Neuronal stem cell (in vitro differentiated cells): ENCODE results near the gene ABCB9.
"Not testable (repeated sequence)": the region's sequence is repeated elsewhere in the genome, so short reads cannot be mapped to it uniquely, and the experiment has no call there.

ENCODE experiments used
- DNase-seq: peaks from one replicate; pipeline ENCODE4 v3.0.0-alpha.2; 2013; ENCODE audit warnings: low spot score
- H2AFZ ChIP-seq: one replicate; pipeline ENCODE4 v1.6.1; 2013; ENCODE audit warnings: mild to moderate bottlenecking, low read length, inconsistent platforms
- H2AK5ac ChIP-seq: 2 replicates; pipeline ENCODE4 v1.6.1; 2013; ENCODE audit warnings: low read depth, mild to moderate bottlenecking, inconsistent platforms, low read length, moderate library complexity, mixed read lengths
- H2BK120ac ChIP-seq: 2 replicates; pipeline ENCODE4 v1.6.1; 2013; ENCODE audit warnings: low read depth, mild to moderate bottlenecking, inconsistent platforms, low read length, moderate library complexity, mixed read lengths
- H2BK12ac ChIP-seq: one replicate; pipeline ENCODE4 v1.6.1; 2013; ENCODE audit warnings: low read length, inconsistent platforms
- H2BK15ac ChIP-seq: 2 replicates; pipeline ENCODE4 v1.6.1; 2013; ENCODE audit warnings: mild to moderate bottlenecking, low read length, inconsistent platforms, mixed read lengths
- H2BK5ac ChIP-seq: one replicate; pipeline ENCODE4 v1.6.1; 2013; ENCODE audit warnings: inconsistent platforms, mild to moderate bottlenecking, low read length, moderate library complexity
- H3K14ac ChIP-seq: one replicate; pipeline ENCODE4 v1.6.1; 2013; ENCODE audit warnings: low read length, inconsistent platforms
- H3K18ac ChIP-seq: 2 replicates; pipeline ENCODE4 v1.6.1; 2013; ENCODE audit warnings: low read length, inconsistent platforms
- H3K23ac ChIP-seq: 2 replicates; pipeline ENCODE4 v1.6.1; 2013; ENCODE audit warnings: low read depth, mild to moderate bottlenecking, mixed read lengths, low read length, inconsistent platforms; ENCODE audit not compliant: poor library complexity
- H3K27ac ChIP-seq: replicated peaks from 3 replicates; pipeline ENCODE4 v1.5.1; 2013; ENCODE audit warnings: low read length, inconsistent platforms
- H3K27me3 ChIP-seq, 3 experiments: 2 replicates each; pipeline ENCODE4 v1.6.1; 2013; ENCODE audit warnings: low read length in 3 of 3, mild to moderate bottlenecking in 2 of 3, inconsistent platforms in 1 of 3, low read depth in 1 of 3, mixed read lengths in 1 of 3, moderate library complexity in 1 of 3; ENCODE audit not compliant: control insufficient read depth in 3 of 3, insufficient read depth in 3 of 3
- H3K36me3 ChIP-seq, 2 donors: replicated peaks in 1 of 2; 2 replicates each; pipeline ENCODE4 v1.6.1; 2013; ENCODE audit warnings: low read length in 2 of 2; ENCODE audit not compliant: control insufficient read depth in 2 of 2, insufficient read depth in 2 of 2
- H3K4ac ChIP-seq: 2 replicates; pipeline ENCODE4 v1.6.1; 2013; ENCODE audit warnings: inconsistent platforms, mild to moderate bottlenecking, low read length, moderate library complexity
- H3K4me1 ChIP-seq, 2 donors: 1 replicate in 1 of 2; 2 replicates in 1 of 2; pipeline ENCODE4 v1.6.1; 2013; ENCODE audit warnings: low read length in 2 of 2, low read depth in 1 of 2; ENCODE audit not compliant: control insufficient read depth in 2 of 2, insufficient read depth in 1 of 2
- H3K4me2 ChIP-seq: one replicate; pipeline ENCODE4 v1.6.1; 2013; ENCODE audit warnings: mild to moderate bottlenecking, low read length, inconsistent platforms; ENCODE audit not compliant: insufficient read depth, poor library complexity, severe bottlenecking
- H3K4me3 ChIP-seq, 2 donors: 2 replicates each; pipeline ENCODE4 v1.5.1; 2013; ENCODE audit warnings: low read length in 2 of 2, mild to moderate bottlenecking in 2 of 2, inconsistent platforms in 1 of 2, moderate library complexity in 1 of 2
- H3K79me1 ChIP-seq: one replicate; pipeline ENCODE4 v1.6.1; 2013; ENCODE audit warnings: low read depth, mild to moderate bottlenecking, inconsistent platforms, low read length, moderate library complexity
- H3K9ac ChIP-seq: one replicate; pipeline ENCODE4 v1.6.1; 2013; ENCODE audit warnings: mild to moderate bottlenecking, low read depth, low read length, inconsistent platforms; ENCODE audit not compliant: poor library complexity
- H3K9me3 ChIP-seq, 2 donors: replicated peaks in 1 of 2; 2 replicates each; pipeline versions ENCODE3 to v1.6.1; 2013; ENCODE audit warnings: low read length in 2 of 2, mild to moderate bottlenecking in 2 of 2, inconsistent platforms in 1 of 2, low read depth in 1 of 2, mixed read lengths in 1 of 2, moderate library complexity in 1 of 2; ENCODE audit not compliant: control insufficient read depth in 2 of 2, insufficient read depth in 1 of 2
- H4K8ac ChIP-seq: one replicate; pipeline ENCODE4 v1.6.1; 2013; ENCODE audit warnings: low read depth, mild to moderate bottlenecking, inconsistent platforms, low read length, moderate library complexity
- H4K91ac ChIP-seq: one replicate; pipeline ENCODE4 v1.6.1; 2013; ENCODE audit warnings: low read length, low read depth, mild to moderate bottlenecking, inconsistent platforms; ENCODE audit not compliant: poor library complexity
- WGBS, 2 donors: extraction: QIAGEN DNeasy Blood & Tissue Kit; methylation state at CpG; one replicate each; pipeline ENCODE4 v1.1.7; 2013; ENCODE audit warnings: missing lambda C conversion rate in 2 of 2, mixed read lengths in 1 of 2; ENCODE audit not compliant: insufficient read length in 2 of 2, insufficient replicate concordance in 1 of 2; ENCODE audit errors: extremely low coverage in 2 of 2; 5-methylcytosine and 5-hydroxymethylcytosine counted together

The ABCB9 gene

DNA sequence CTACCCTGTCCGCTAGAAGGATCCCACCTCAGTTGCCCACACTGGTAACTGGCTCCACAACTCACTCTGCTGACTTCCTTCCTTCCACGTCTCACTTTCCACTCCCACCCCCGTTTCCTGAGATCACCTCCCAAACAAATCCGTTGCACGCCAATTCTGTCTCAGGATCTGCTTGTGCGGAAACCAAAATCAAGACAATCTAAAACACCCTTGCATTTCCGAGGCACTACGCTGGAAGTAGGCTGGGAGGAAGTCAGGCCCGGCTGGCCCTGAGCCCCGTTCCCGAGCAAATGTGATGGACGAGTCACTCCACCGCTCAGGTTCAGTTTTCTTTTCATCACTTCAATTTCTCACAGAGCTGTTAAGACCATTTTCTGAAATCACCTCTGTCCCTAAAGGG is 23.1 kb downstream of the ABCB9 start:
- Histone ChIP-seq H3K27ac (no peak overlapping the region), H4K8ac (no peak overlapping the region), H2BK12ac (no peak overlapping the region), H3K9me3 (no peaks in the 10 kb centered on the region), H3K4me2 (no peak overlapping the region), H2BK120ac (no peak overlapping the region), H3K36me3 (no peaks in the 10 kb centered on the region), H3K18ac (peak overlapping the region; percentile 38), H2BK15ac (no peak overlapping the region), H3K4me3 (no peak overlapping the region), H3K23ac (no peak overlapping the region), H2BK5ac (peak overlapping the region; percentile 42), H3K4ac (no peak overlapping the region), H3K14ac (no peak overlapping the region), H4K91ac (peak overlapping the region; percentile 56), H3K79me1 (no peaks in the 10 kb centered on the region), H3K4me1 (peaks cover 7% of the 10 kb centered on the region in 2 donors), H2AFZ (no peak overlapping the region), H3K9ac (no peak overlapping the region), H2AK5ac (no peak overlapping the region), H3K27me3 (no peaks in the 10 kb centered on the region)
- no CpG with 5 or more reads among the region's 13 CpGs for WGBS, 2 donors
- no peak for DNase-seq

DNA sequence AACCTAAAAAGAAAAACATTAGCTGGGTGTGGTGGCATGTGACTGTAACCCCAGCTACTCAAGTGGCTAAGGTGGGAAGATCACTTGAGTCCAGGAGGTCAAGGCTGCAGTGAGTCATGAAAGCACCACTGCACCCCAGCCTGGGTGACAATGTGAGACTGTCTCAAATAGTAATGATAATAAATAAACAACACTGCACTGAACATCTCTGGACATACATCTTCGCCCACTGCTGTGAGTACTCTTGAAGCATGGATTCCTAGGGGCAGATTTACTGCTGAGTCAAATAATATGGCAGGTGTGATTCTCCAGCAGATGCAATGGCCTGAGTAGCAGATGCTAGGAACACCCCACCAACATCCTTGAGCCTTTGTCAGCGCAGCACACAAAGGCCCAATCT is 23.6 kb downstream of the ABCB9 start:
- Histone ChIP-seq H2AK5ac (no peak overlapping the region), H3K36me3 (no peaks in the 10 kb centered on the region), H2BK120ac (no peak overlapping the region), H3K27me3 (no peaks in the 10 kb centered on the region), H2BK12ac (no peak overlapping the region), H3K79me1 (no peaks in the 10 kb centered on the region), H3K27ac (no peak overlapping the region), H3K4me3 (no peak overlapping the region), H3K4ac (no peak overlapping the region), H2BK5ac (no peak overlapping the region), H3K4me2 (no peak overlapping the region), H3K18ac (no peak overlapping the region), H2AFZ (no peak overlapping the region), H4K91ac (no peak overlapping the region), H4K8ac (no peak overlapping the region), H3K4me1 (peaks cover 7% of the 10 kb centered on the region in 2 donors), H3K14ac (no peak overlapping the region), H2BK15ac (no peak overlapping the region), H3K9me3 (no peaks in the 10 kb centered on the region), H3K9ac (no peak overlapping the region), H3K23ac (no peak overlapping the region)
- DNase-seq, result no peak
- no CpG with 5 or more reads among the region's 2 CpGs for WGBS, 2 donors

DNA sequence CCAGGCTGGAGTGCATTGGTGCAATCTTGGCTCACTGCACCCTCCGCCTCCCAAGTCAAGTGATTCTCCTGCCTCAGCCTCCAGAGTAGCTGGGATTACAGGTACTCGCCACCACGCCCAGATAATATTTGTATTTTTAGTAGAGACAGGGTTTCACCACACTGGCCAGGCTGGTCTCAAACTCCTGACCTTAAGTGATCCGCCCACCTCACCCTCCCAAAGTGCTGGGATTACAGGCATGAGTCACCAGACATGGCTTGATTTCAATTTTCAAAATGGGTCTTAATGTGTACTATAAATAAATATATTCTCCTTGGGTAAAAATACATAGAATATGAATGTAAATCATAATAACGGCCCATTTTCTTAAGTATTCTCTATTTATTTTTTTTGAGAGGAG is 24.9 kb downstream of the ABCB9 start:
- DNase-seq, H3K9me3 ChIP-seq, H2BK15ac ChIP-seq, H3K36me3 ChIP-seq, H2AFZ ChIP-seq, H3K4me2 ChIP-seq, H4K91ac ChIP-seq, H3K18ac ChIP-seq, H3K79me1 ChIP-seq, H3K27ac ChIP-seq, H3K4me1 ChIP-seq, H2AK5ac ChIP-seq, H3K4ac ChIP-seq, H2BK120ac ChIP-seq, H2BK12ac ChIP-seq, H3K4me3 ChIP-seq, H3K9ac ChIP-seq, H3K23ac ChIP-seq, H2BK5ac ChIP-seq, H4K8ac ChIP-seq, H3K27me3 ChIP-seq, H3K14ac ChIP-seq: not testable (repeated sequence)
- whole genome bisulfite sequencing, 2 donors, result no CpG with 5 or more reads among the region's 5 CpGs

DNA sequence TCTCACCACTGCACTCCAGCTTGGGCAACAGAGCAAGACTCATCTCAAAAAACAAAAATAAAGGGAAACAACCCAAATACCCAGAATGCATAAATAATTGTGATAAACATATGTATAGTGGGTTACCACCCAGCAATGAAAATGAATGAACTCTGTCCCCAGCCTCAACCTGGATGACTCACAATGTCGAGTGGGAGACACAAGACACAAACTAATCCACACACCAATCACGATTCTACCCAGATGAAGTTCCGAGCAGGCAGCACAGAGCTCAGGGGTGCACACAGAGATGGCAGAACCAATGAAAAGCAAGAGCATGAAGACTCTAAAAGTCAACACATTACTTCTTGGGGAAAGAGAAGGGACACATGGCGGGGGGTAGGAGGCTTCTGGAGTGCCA is 27.1 kb downstream of the ABCB9 start:
- DNase-seq, result no peak
- Histone ChIP-seq H3K4me1 (peaks cover 0 to 4% of the 10 kb centered on the region in 2 donors), H2BK15ac (no peak overlapping the region), H3K18ac (no peak overlapping the region), H3K27me3 (no peaks in the 10 kb centered on the region), H3K23ac (no peak overlapping the region), H4K8ac (no peak overlapping the region), H3K36me3 (no peaks in the 10 kb centered on the region), H4K91ac (no peak overlapping the region), H3K9me3 (no peaks in the 10 kb centered on the region), H3K4me3 (no peak overlapping the region), H2BK5ac (no peak overlapping the region), H2BK12ac (no peak overlapping the region), H3K9ac (no peak overlapping the region), H3K27ac (no peak overlapping the region), H2BK120ac (no peak overlapping the region), H3K14ac (no peak overlapping the region), H3K4ac (no peak overlapping the region), H2AFZ (no peak overlapping the region), H3K79me1 (peaks cover 2% of the 10 kb centered on the region), H3K4me2 (no peak overlapping the region), H2AK5ac (no peak overlapping the region)
- WGBS, 2 donors, result no CpG with 5 or more reads among the region's 4 CpGs
